Activated CD8-positive, alpha-beta memory T cell treated with anti-CD3 and anti-CD28 coated beads for 36 hours (primary cell): ENCODE data around the gene ANKRD34B. TPM values are rescaled to one million over a fixed set of nuclear protein-coding genes. Genes with fewer than 3 reads are reported as not detected.

Source experiments
- CTCF ChIA-PET: fragments of 350-600 bp; sonication (Branson Sonifier 250); formaldehyde crosslinking; loops from one replicate; lab custom pipeline; 2021; ENCODE audit warnings: antibody characterized with exemption; lab: Charles Lee
- POLR2A ChIA-PET: fragments of 350-600 bp; sonication (Branson Sonifier 250); formaldehyde crosslinking; loops from one replicate; lab custom pipeline; 2021; ENCODE audit warnings: antibody characterized with exemption; lab: Charles Lee
- total RNA-seq, 2 experiments: library from RNA; stranded (reverse); gene quantifications; one replicate each; pipeline ENCODE4 v1.2.3, GENCODE V29; 2021

The ANKRD34B gene
- total RNA-seq, 2 experiments from 2014 or later, result not detected

GRCh38 chr5:80577707-80578106 is 7.6 kb upstream of the ANKRD34B start:
- CTCF ChIA-PET, result no interaction called here
- POLR2A ChIA-PET, result no interaction called here

GRCh38 chr5:80576383-80576782 is 6.3 kb upstream of the ANKRD34B start:
- CTCF ChIA-PET, result no interaction called here
- POLR2A ChIA-PET, result no interaction called here

DNA sequence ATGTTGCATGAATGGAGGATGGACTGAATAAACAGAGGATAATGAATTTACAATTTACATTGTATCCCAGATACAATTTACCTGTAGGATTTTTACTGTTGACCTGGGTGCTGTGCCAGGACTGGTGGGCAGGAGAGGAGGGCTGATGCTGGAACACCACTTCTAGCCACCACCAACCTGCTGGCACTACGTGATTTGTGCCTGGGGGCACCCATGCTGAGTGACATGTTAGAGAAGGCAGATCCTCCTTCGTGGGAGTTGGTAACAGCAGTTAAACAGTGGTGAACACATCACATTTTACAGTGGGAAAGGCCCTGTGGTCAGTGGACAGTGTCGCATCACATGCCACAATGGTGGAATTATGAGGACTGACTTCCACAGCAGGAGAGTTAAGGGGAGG is 3.0 kb upstream of the ANKRD34B start:
- CTCF ChIA-PET, result no interaction called here
- POLR2A ChIA-PET, result no interaction called here

GRCh38 chr5:80569086-80569960 is 757 bp downstream of the ANKRD34B start:
- ChIA-PET POLR2A (interaction anchor here (0.6 kb wide), 1 partner anchor 30 kb away, joined by 11 read pairs; no protein-coding TSS in a partner anchor), CTCF (no interaction called here)

DNA sequence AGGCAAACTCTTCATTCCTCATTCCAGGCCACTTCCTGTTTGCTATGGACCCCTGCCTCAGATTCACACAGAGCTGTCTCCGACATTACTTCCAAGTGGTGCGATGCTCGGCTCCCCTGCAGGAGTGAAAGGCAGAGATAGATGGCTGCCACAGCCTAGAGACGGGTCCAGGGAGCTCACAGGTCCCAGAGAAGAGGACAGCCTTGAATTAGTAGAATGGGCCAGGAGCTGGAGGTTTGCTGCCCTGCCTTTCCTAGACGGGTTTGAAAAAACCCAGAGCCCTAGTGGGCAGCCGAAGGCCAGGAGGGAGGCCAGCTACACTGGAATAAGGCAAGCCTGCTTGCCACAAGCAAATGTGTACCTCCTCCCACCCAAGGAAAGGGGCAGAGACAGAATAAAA is 1.8 kb downstream of the ANKRD34B start:
- ChIA-PET POLR2A (no interaction called here), CTCF (interaction anchor here (0.6 kb wide), 1 partner anchor 394 kb away, joined by 3 read pairs; no protein-coding TSS in a partner anchor)

GRCh38 chr5:80566711-80567259 is 3.3 kb downstream of the ANKRD34B start:
- POLR2A ChIA-PET, result no interaction called here
- CTCF ChIA-PET, result no interaction called here

DNA sequence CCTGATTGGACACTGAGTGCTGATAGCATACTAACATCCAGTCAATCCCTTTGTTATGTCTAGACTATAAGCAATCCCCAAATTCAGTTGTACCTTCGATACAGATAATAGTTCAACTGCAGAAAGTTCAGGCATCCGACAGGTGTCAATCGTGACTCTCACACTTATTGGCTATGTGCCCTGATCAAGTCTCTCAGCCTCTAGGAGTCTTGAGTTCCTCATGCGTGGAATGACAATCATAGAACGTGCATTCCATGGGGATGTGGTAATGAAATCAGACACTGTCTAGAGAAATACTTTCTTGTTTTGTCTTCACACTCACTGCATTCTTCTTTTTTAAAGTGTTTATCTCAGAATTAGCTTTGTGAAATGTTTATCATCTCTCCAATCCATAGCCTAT is 4.8 kb downstream of the ANKRD34B start:
- POLR2A ChIA-PET, result no interaction called here

GRCh38 chr5:80559244-80559643 is 10.8 kb downstream of the ANKRD34B start:
- ChIA-PET CTCF (no interaction called here), POLR2A (no interaction called here)

More for the DNA sequence above, 4.8 kb downstream of the ANKRD34B start:
- CTCF ChIA-PET, result no interaction called here

DNA sequence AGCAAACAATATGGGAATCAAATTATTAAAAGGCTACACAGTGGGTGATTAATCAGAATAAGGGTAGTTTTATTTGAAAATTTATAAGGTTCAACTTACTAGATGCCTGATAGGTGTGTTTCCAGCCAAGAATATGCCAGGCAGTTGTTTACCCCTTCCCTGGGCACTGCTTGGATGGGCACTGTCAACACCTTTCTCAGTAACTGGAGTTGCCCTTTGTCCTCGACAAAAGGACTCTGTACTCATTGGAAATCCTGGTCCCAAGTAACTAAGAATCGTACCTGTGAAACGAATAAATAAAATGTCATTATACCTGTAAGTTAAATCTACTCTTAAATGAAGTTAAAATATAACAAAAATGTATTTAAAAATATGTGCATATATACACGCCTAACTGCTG is 15.0 kb downstream of the ANKRD34B start:
- POLR2A ChIA-PET, result no interaction called here

DNA sequence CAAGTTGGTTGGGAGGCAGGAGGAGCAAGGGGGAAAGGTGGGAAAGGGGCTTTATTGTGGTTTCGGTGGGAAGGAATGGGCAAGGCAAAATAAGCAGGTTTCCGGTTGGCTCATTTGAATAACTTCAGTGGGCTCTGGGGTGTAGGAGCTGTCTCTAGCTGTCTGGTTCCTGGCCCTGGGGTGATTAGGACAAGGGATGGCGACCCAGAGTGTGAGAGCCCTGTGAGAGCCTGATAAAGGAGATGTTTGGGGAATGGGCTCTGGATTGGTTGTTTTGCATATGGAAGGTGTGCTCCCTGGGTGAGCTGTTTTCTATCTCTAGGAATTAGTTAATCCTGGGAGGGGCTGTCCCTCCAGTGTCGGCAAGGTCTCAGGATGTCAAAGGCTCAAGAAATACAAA is 15.4 kb downstream of the ANKRD34B start:
- ChIA-PET POLR2A (no interaction called here), CTCF (no interaction called here)

More for the DNA sequence above, 15.0 kb downstream of the ANKRD34B start:
- CTCF ChIA-PET, result no interaction called here

GRCh38 chr5:80541392-80541791 is 28.7 kb downstream of the ANKRD34B start:
- POLR2A ChIA-PET, result no interaction called here
- CTCF ChIA-PET, result no interaction called here

- CTCF ChIA-PET, result no interaction called here
- POLR2A ChIA-PET, result no interaction called here
Observed at GRCh38 chr5:80540691-80541090, 29.4 kb downstream of the ANKRD34B start.

GRCh38 chr5:80516826-80517225 is 53.3 kb downstream of the ANKRD34B start:
- ChIA-PET CTCF (no interaction called here), POLR2A (no interaction called here)

- ChIA-PET CTCF (no interaction called here), POLR2A (no interaction called here)
Observed at GRCh38 chr5:80509362-80509761, 60.7 kb downstream of the ANKRD34B start.

GRCh38 chr5:80508844-80509243 is 61.2 kb downstream of the ANKRD34B start:
- POLR2A ChIA-PET, result interaction anchor here (0.6 kb wide), 1 partner anchor 12 kb away, joined by 12 read pairs; no protein-coding TSS in a partner anchor

GRCh38 chr5:80507663-80508062 is 62.4 kb downstream of the ANKRD34B start:
- ChIA-PET POLR2A (no interaction called here), CTCF (no interaction called here)

More at GRCh38 chr5:80508844-80509243, 61.2 kb downstream of the ANKRD34B start:
- CTCF ChIA-PET, result no interaction called here

Other genes with a start within 250 kb of the ANKRD34B start
- 10 to 100 TPM in 1 of 2 experiments, 1 to 10 TPM in 1; 9.2 to 16.3 TPM for gene ZFYVE16, start 162.2 kb downstream of the ANKRD34B start, total RNA-seq
- gene FAM151B, start 82.2 kb downstream of the ANKRD34B start, total RNA-seq, result under 1 TPM; 0.10 to 0.42 TPM
- 10 to 100 TPM; 21.7 to 22.4 TPM for gene MSH3, start 84.4 kb upstream of the ANKRD34B start, total RNA-seq
- gene DHFR, start 84.7 kb upstream of the ANKRD34B start, total RNA-seq, result 100 to 1,000 TPM in 1 of 2 experiments, 10 to 100 TPM in 1; 96.3 to 102 TPM